Astrocyte (in vitro differentiated cells and primary cell): ENCODE measurements around the gene IGSF21. TPM values are rescaled to one million over a fixed set of nuclear protein-coding genes. Genes with fewer than 3 reads are reported as not detected.

Experiments
- DNase-seq: peaks from one replicate; pipeline ENCODE4 v3.0.0-alpha.2; 2010; ENCODE audit warnings: low read depth
- FAIRE-seq: peaks from 2 replicates; lab custom pipeline; 2011; peaks lifted over from hg19 to GRCh38; lab: Jason Lieb, UNC
- H2AFZ ChIP-seq: 2 replicates; pipeline ENCODE4 v1.6.0; 2012; ENCODE audit warnings: low read depth, low read length, inconsistent platforms
- H3K27ac ChIP-seq: 2 replicates; pipeline ENCODE4 v1.5.1; 2011; ENCODE audit warnings: low read depth, low read length, inconsistent platforms
- H3K27me3 ChIP-seq: 2 replicates; pipeline ENCODE4 v1.6.0; 2011; ENCODE audit warnings: low read length, inconsistent platforms; ENCODE audit not compliant: insufficient read depth
- H3K36me3 ChIP-seq: 2 replicates; pipeline ENCODE4 v1.5.1; 2011; ENCODE audit warnings: low read length, inconsistent platforms; ENCODE audit not compliant: insufficient read depth
- H3K4me1 ChIP-seq: 2 replicates; pipeline ENCODE4 v1.5.1; 2011; ENCODE audit warnings: low read length, inconsistent platforms; ENCODE audit not compliant: insufficient read depth
- H3K4me2 ChIP-seq: 2 replicates; pipeline ENCODE4 v1.6.0; 2012; ENCODE audit warnings: low read length, inconsistent platforms
- H3K4me3 ChIP-seq: 2 replicates; pipeline ENCODE4 v1.5.1; 2011; ENCODE audit warnings: low read depth, mild to moderate bottlenecking, low read length, inconsistent platforms; ENCODE audit not compliant: insufficient read depth
- H3K79me2 ChIP-seq: 2 replicates; pipeline ENCODE4 v1.6.0; 2012; ENCODE audit warnings: mild to moderate bottlenecking, low read length, inconsistent platforms; ENCODE audit not compliant: insufficient read depth
- H3K9ac ChIP-seq: 2 replicates; pipeline ENCODE4 v1.6.0; 2012; ENCODE audit warnings: mild to moderate bottlenecking, low read length, inconsistent platforms
- H3K9me3 ChIP-seq: 2 replicates; pipeline ENCODE4 v1.5.1; 2012; ENCODE audit warnings: low read depth, mild to moderate bottlenecking, low read length, inconsistent platforms; ENCODE audit not compliant: insufficient read depth
- H4K20me1 ChIP-seq: 2 replicates; pipeline ENCODE4 v1.6.0; 2012; ENCODE audit warnings: low read length, inconsistent platforms; ENCODE audit not compliant: insufficient read depth
- H3K27ac Mint-ChIP-seq: one replicate; pipeline ENCODE4 v1.8.0; 2021; ENCODE audit warnings: mild to moderate bottlenecking, mixed read lengths; ENCODE audit not compliant: unreplicated experiment
- H3K27me3 Mint-ChIP-seq: one replicate; pipeline ENCODE4 v1.8.0; 2021; ENCODE audit warnings: low read depth, mixed read lengths; ENCODE audit not compliant: unreplicated experiment
- H3K36me3 Mint-ChIP-seq: one replicate; pipeline ENCODE4 v1.8.0; 2021; ENCODE audit warnings: low read depth, mixed read lengths; ENCODE audit not compliant: unreplicated experiment
- H3K4me1 Mint-ChIP-seq: one replicate; pipeline ENCODE4 v1.8.0; 2021; ENCODE audit warnings: low read depth, mixed read lengths; ENCODE audit not compliant: unreplicated experiment
- H3K4me3 Mint-ChIP-seq: one replicate; pipeline ENCODE4 v1.8.0; 2021; ENCODE audit warnings: mild to moderate bottlenecking, moderate library complexity, mixed read lengths; ENCODE audit not compliant: unreplicated experiment
- H3K9me3 Mint-ChIP-seq: one replicate; pipeline ENCODE4 v1.8.0; 2021; ENCODE audit warnings: mild to moderate bottlenecking, mixed read lengths; ENCODE audit not compliant: unreplicated experiment
- EZH2 ChIP-seq: IDR thresholded peaks from 2 replicates; pipeline ENCODE4 v1.6.1; 2012; ENCODE audit warnings: mild to moderate bottlenecking, low read length, inconsistent platforms; ENCODE audit not compliant: insufficient read depth
- total RNA-seq: library from RNA; stranded (reverse); gene quantifications from 2 replicates; pipeline ENCODE4 v1.2.1, GENCODE V29; 2021
- TF ChIP-seq, protein P1 (sequence below): IDR thresholded peaks from 2 replicates; pipeline ENCODE4 v1.5.1; 2011; ENCODE audit warnings: low read depth, mild to moderate bottlenecking, inconsistent platforms, low read length, moderate library complexity; ENCODE audit not compliant: insufficient read depth

The IGSF21 gene
- total RNA-seq, 1 donor from 2014 or later, result not detected

DNA sequence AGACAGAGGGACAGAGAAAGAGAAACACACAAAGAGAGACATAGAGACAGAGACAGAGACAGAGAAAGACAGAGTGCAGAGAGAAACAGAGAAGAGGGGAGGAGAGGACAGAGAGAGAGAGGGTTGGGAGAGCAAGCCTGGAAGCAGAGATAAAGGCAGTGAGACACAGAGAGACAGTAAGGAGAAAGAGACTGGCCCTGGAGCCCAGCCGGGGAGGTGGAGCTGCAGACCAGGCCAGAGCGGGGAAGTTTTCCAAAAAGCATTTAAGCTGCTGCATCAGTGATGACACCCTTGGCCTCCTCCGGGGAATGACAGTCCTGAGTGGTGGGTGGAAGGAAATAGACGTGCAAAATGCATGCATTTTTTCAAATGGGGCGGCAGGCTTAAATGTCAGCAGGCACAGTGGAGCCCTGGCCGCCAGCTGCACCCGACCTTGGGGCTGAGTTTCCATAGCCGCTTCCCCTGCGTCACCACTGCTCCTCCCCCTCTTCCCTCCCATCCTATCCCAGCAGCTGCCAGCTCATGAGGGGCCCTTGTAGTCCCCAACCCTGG is 277.7 kb downstream of the IGSF21 start:
- H4K20me1 ChIP-seq, result no peaks in the 10 kb centered on the region
- Mint-ChIP-seq H3K4me3 (peak overlapping the region; percentile 24), H3K36me3 (no peaks in the 10 kb centered on the region), H3K27ac (peak overlapping the region; percentile 66), H3K9me3 (peaks cover 6% of the 10 kb centered on the region), H3K4me1 (peaks cover 10% of the 10 kb centered on the region), H3K27me3 (peaks cover 71% of the 10 kb centered on the region)
- H3K4me1 ChIP-seq, result no peaks in the 10 kb centered on the region
- H3K27me3 ChIP-seq, result no peaks in the 10 kb centered on the region
- no peak for FAIRE-seq
- H3K27ac ChIP-seq, result no peak overlapping the region
- no peak overlapping the region for H2AFZ ChIP-seq
- TF ChIP-seq EZH2, result no peak
- no peak for DNase-seq
- H3K4me2 ChIP-seq, result no peak overlapping the region
- no peaks in the 10 kb centered on the region for H3K79me2 ChIP-seq
- H3K9me3 ChIP-seq, result no peaks in the 10 kb centered on the region
- H3K9ac ChIP-seq, result no peak overlapping the region
- H3K36me3 ChIP-seq, result no peaks in the 10 kb centered on the region
- H3K4me3 ChIP-seq, result no peak overlapping the region

DNA sequence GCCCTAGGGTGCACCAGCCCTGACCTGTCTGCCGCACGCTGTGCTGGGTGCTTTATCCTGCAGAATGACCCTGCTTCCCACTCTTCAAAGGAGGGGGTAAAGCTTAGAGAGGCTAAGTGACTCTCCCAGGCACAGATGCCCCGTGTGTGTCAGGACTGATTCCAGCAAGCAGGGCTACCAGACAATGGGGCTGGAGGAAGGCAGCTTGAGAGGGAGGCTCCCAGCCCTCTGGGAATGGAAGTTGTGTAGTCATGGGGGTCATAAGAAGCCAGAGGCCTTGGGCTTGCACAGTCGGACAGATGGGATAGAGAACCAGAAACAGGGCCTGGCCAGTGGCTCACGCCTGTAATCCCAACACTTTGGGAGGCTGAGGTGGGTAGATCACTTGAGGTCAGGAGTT is 279.0 kb downstream of the IGSF21 start:
- Histone ChIP-seq H3K4me1 (no peaks in the 10 kb centered on the region), H3K4me3 (no peak overlapping the region), H3K27me3 (no peaks in the 10 kb centered on the region), H3K9ac (no peak overlapping the region), H4K20me1 (no peaks in the 10 kb centered on the region), H3K27ac (no peak overlapping the region), H3K9me3 (no peaks in the 10 kb centered on the region), H2AFZ (no peak overlapping the region), H3K79me2 (no peaks in the 10 kb centered on the region), H3K36me3 (no peaks in the 10 kb centered on the region), H3K4me2 (no peak overlapping the region)
- Mint-ChIP-seq H3K9me3 (no peaks in the 10 kb centered on the region), H3K4me3 (no peak overlapping the region), H3K27me3 (peaks cover 61% of the 10 kb centered on the region), H3K4me1 (peaks cover 10% of the 10 kb centered on the region), H3K27ac (no peak overlapping the region), H3K36me3 (no peaks in the 10 kb centered on the region)
- TF ChIP-seq EZH2, result no peak
- TF ChIP-seq, protein P1, sequence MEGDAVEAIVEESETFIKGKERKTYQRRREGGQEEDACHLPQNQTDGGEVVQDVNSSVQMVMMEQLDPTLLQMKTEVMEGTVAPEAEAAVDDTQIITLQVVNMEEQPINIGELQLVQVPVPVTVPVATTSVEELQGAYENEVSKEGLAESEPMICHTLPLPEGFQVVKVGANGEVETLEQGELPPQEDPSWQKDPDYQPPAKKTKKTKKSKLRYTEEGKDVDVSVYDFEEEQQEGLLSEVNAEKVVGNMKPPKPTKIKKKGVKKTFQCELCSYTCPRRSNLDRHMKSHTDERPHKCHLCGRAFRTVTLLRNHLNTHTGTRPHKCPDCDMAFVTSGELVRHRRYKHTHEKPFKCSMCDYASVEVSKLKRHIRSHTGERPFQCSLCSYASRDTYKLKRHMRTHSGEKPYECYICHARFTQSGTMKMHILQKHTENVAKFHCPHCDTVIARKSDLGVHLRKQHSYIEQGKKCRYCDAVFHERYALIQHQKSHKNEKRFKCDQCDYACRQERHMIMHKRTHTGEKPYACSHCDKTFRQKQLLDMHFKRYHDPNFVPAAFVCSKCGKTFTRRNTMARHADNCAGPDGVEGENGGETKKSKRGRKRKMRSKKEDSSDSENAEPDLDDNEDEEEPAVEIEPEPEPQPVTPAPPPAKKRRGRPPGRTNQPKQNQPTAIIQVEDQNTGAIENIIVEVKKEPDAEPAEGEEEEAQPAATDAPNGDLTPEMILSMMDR, result no peak
- DNase-seq, result no peak
- FAIRE-seq, result no peak

DNA sequence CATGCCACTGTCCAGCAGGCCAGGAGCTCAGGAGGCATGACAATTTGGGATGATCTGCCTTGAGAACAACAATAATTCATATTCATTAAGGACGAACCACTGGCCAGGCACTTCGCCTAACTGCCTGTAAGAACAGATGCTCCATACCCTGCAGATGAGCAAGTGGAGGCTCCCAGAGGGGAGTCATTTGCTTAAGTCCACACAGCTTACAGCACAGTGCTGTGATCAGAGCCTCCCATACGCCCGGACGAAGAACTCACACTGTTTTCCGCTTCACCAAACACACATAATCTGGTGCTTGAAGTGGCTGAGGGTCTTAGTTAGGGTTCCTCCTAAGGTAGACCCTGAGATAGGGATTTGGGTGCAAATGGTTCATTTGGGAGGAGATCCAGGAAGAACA is 279.7 kb downstream of the IGSF21 start:
- H3K27me3 Mint-ChIP-seq, result peaks cover 58% of the 10 kb centered on the region

More for the DNA sequence above, 279.7 kb downstream of the IGSF21 start:
- TF ChIP-seq, protein P1, result no peak
- TF ChIP-seq EZH2, result no peak
- peaks cover 10% of the 10 kb centered on the region for H3K4me1 Mint-ChIP-seq
- Histone ChIP-seq H3K36me3 (no peaks in the 10 kb centered on the region), H2AFZ (no peak overlapping the region), H3K79me2 (no peaks in the 10 kb centered on the region), H3K9ac (no peak overlapping the region), H3K27ac (no peak overlapping the region), H3K4me1 (no peaks in the 10 kb centered on the region), H3K9me3 (no peaks in the 10 kb centered on the region), H3K27me3 (no peaks in the 10 kb centered on the region), H3K4me2 (no peak overlapping the region), H4K20me1 (no peaks in the 10 kb centered on the region), H3K4me3 (no peak overlapping the region)
- no peaks in the 10 kb centered on the region for H3K36me3 Mint-ChIP-seq
- no peak overlapping the region for H3K4me3 Mint-ChIP-seq
- H3K27ac Mint-ChIP-seq, result no peak overlapping the region
- H3K9me3 Mint-ChIP-seq, result no peaks in the 10 kb centered on the region
- FAIRE-seq, result no peak
- no peak for DNase-seq
